ENCODE data around the gene MORN1.

GRCh38 chr1:2394761-2395160 is 3.4 kb upstream of the MORN1 start:
- no peak for TF ChIP-seq DNMT1 (IDR thresholded peaks at IDR 0.05)
- TF ChIP-seq HDAC6 (IDR thresholded peaks at IDR 0.05; ENCODE audit: low read depth, low read length): no peak
- no peak for TF ChIP-seq CTCF (IDR thresholded peaks at IDR 0.05 in 2 of 3, conservative IDR thresholded peaks at IDR 0.05 in 1 of 3; ENCODE audit: insufficient read depth in 2 of 3, low read depth in 1 of 3, low read length in 3 of 3)
- no peak for TF ChIP-seq MXI1 (IDR thresholded peaks at IDR 0.05; ENCODE audit: low read depth, low read length)
- TF ChIP-seq KAT7 (CRISPR knock-in tag; IDR thresholded peaks at IDR 0.05; ENCODE audit: borderline replicate concordance): no peak
- TF ChIP-seq SETDB1 (IDR thresholded peaks at IDR 0.05; ENCODE audit: low read length): no peak
- no peak for TF ChIP-seq RBM15 (IDR thresholded peaks at IDR 0.05; ENCODE audit: insufficient read depth, low read length)
- no peak for TF ChIP-seq MTA1 (IDR thresholded peaks at IDR 0.05; ENCODE audit: borderline replicate concordance)
- no peak for TF ChIP-seq KDM1A (IDR thresholded peaks at IDR 0.05)
- no peak for TF ChIP-seq RCOR1 (IDR thresholded peaks at IDR 0.05; ENCODE audit: borderline replicate concordance in 1 of 2, low read depth in 2 of 2, low read length in 2 of 2)
- no peak for TF ChIP-seq BRF1 (IDR thresholded peaks at IDR 0.05; ENCODE audit: borderline replicate concordance, extremely low read depth, insufficient read length)
- TF ChIP-seq JUNB (CRISPR knock-in tag; conservative IDR thresholded peaks at IDR 0.05): no peak
- TF ChIP-seq MAX (CRISPR knock-in tag; IDR thresholded peaks at IDR 0.05): no peak

Measured in K562 (cell line).